HepG2 (cell line): ENCODE data around the gene NELL1.

Experiments used
- ATF7-NPFF ChIP-seq: sonication (generic); formaldehyde crosslinking; IDR thresholded peaks from 2 replicates; pipeline ENCODE4 v1.8.1; 2023; ENCODE audit warnings: mild to moderate bottlenecking, low read depth, missing genetic modification reagents, moderate library complexity
- KDM1A ChIP-seq: IDR thresholded peaks from 2 replicates; pipeline ENCODE4 v1.6.1; 2016; ENCODE audit warnings: missing compliant biosample characterization
- RORA ChIP-seq: sonication (generic); formaldehyde crosslinking; IDR thresholded peaks from 2 replicates; pipeline ENCODE4 v1.5.0; 2020; ENCODE audit warnings: mild to moderate bottlenecking, missing genetic modification reagents, moderate library complexity
- ZSCAN20 ChIP-seq: sonication (generic); formaldehyde crosslinking; IDR thresholded peaks from 2 replicates; pipeline ENCODE4 v1.4.0; 2020; ENCODE audit warnings: missing genetic modification reagents, mild to moderate bottlenecking, borderline replicate concordance

DNA sequence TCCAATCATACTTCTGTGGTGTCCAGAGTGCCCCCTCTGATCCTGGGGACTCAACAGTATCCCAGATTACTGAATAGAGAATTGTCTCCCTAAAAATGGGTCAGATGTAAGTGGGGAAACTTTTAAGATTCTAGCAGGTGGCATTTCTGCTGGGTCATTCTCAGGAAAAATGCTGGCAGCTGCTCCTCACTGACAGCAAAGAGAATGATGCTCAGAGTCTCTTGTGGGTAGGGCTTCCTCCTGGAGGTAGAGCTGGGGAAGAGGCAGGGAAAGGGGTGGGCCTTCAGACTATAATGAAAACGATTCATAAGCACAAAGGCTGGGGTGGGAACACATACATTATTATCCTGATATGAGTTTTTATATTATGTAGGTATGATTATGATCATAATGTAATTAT is 647.2 kb downstream of the NELL1 start:
- TF ChIP-seq ATF7-NPFF (no peak), KDM1A (CRISPR knock-in tag) (no peak), ZSCAN20 (CRISPR knock-in tag) (no peak), RORA (CRISPR knock-in tag) (no peak)
